ENCODE results near the gene LRP5. TPM values are rescaled to one million over a fixed set of nuclear protein-coding genes. Genes with fewer than 3 reads are reported as not detected.

LRP5 gene
- total RNA-seq, 1 donor: 3.3 TPM

GRCh38 chr11:68498321-68498720 is 185.9 kb downstream of the LRP5 start:
- no peak for TF ChIP-seq CTCF (IDR thresholded peaks at IDR 0.05; ENCODE audit: insufficient read depth, low read length)
- no peak overlapping the region for H3K4me3 ChIP-seq (ENCODE audit: low read depth, low read length)
- peak; percentile 34 for DNase-seq (ENCODE audit: low read depth)

Small RNA genes lying within 50 kb of the gene (small RNA-seq; reads per million reads assigned to genes)
- not detected for gene NDUFA3P2

Other genes with a start within 250 kb of the LRP5 start
- gene CHKA, start 191.2 kb upstream of the LRP5 start, total RNA-seq (ENCODE audit: low replicate concordance): 5.2 and 8.3 TPM in 2 replicates
- 20.1 and 43.4 TPM in 2 replicates for gene KMT5B, start 99.3 kb upstream of the LRP5 start, total RNA-seq (ENCODE audit: low replicate concordance)
- gene C11orf24, start 40.6 kb upstream of the LRP5 start, total RNA-seq (ENCODE audit: low replicate concordance): 11.7 and 42.1 TPM in 2 replicates
- gene PPP6R3, start 148.2 kb downstream of the LRP5 start, total RNA-seq (ENCODE audit: low replicate concordance): 98.2 and 119 TPM in 2 replicates

All from fibroblast of the aortic adventitia (primary cell).